Right cardiac atrium (tissue), 5 donors: ENCODE data around the gene BNIPL. TPM values are rescaled to one million over a fixed set of nuclear protein-coding genes. Genes with fewer than 3 reads are reported as not detected.
A peak's percentile ranks its signal among the peaks of the same experiment; 100 is the strongest.

ENCODE experiments used
- ATAC-seq, 2 donors: fragments of 200-7000 bp; cut with Tn5 transposase; one replicate each; pipeline versions ENCODE4 v1.8.0 to v1.9.1; 2020; ENCODE audit warnings: moderate library complexity in 2 of 2, mild to moderate bottlenecking in 1 of 2
- DNase-seq, 3 donors: peaks; one replicate each; pipeline ENCODE4 v3.0.0-alpha.2; 2020
- H3K27ac ChIP-seq: one replicate; pipeline ENCODE4 v1.5.1; 2013; ENCODE audit warnings: mild to moderate bottlenecking, low read length, control low read depth, moderate library complexity
- H3K27me3 ChIP-seq: one replicate; pipeline ENCODE4 v1.6.1; 2013; ENCODE audit not compliant: control insufficient read depth, insufficient read depth
- H3K4me1 ChIP-seq: one replicate; pipeline ENCODE4 v1.6.1; 2013; ENCODE audit warnings: low read length; ENCODE audit not compliant: control insufficient read depth, insufficient read depth
- H3K4me3 ChIP-seq: one replicate; pipeline ENCODE4 v1.5.1; 2013; ENCODE audit warnings: low read length, control low read depth
- H3K9me3 ChIP-seq: one replicate; pipeline ENCODE4 v1.6.1; 2013; ENCODE audit warnings: low read length; ENCODE audit not compliant: control insufficient read depth
- WGBS: extraction: QIAGEN DNeasy Blood & Tissue Kit; methylation state at CpG from one replicate; pipeline ENCODE4 v1.1.7; 2013; 5-methylcytosine and 5-hydroxymethylcytosine counted together
- intact Hi-C, 4 donors: fragments of 100-400 bp; cut with DNase I; formaldehyde crosslinking; loops; one replicate each; pipeline versions ENCODE4 v1.11.0 to v1.14.0; 2022 to 2023
- polyA plus RNA-seq: library from polyadenylated mRNA; stranded (reverse); fragments of 200-250 nt; gene quantifications from one replicate; pipeline ENCODE4 v1.2.3, GENCODE V29; 2013
- total RNA-seq, 4 donors: library from RNA; stranded (reverse); fragmentation: NEBNext Ultra II Directional; extraction: Animal tissue kit (Norgen Biotek cat#: 25700); gene quantifications; one replicate each; pipeline ENCODE4 v1.2.1, GENCODE V29; 2021
- donor health status: healthy with polysubstance abuse.
- donor health status: DM: no; HTN: yes; CAD: no.
- donor health status: DM: no; HTN: no; CAD: no.
- donor health status: DM: no; HTN: yes; CAD: no; lungs with severe emphysema.
- donor health status: DM: yes; HTN: yes; CAD: no.

Gene BNIPL
- total and polyA plus RNA-seq, 5 donors = 0.23 to 0.71 (median 0.41) TPM

- intact Hi-C loops = loop anchor here in 1 of 4 donors (10.0 kb wide), 1 partner anchor 53 kb away; the partner anchor contains the start of gene CDC42SE1
Observed at GRCh38 chr1:151001602-151002001, 34.8 kb upstream of the BNIPL start.

GRCh38 chr1:151002051-151002450 is 34.3 kb upstream of the BNIPL start:
- Histone ChIP-seq H3K4me1 (peaks cover 5% of the 10 kb centered on the region), H3K27me3 (no peaks in the 10 kb centered on the region), H3K9me3 (no peaks in the 10 kb centered on the region), H3K4me3 (no peak overlapping the region), H3K27ac (no peak overlapping the region)
- ATAC-seq = no peak
- intact Hi-C loops = loop anchor here in 1 of 4 donors (10.0 kb wide), 1 partner anchor 53 kb away; the partner anchor contains the start of gene CDC42SE1
- 69% methylated on average over 3 of the region's 3 CpGs for WGBS
- DNase-seq = no peak

More at GRCh38 chr1:151001602-151002001, 34.8 kb upstream of the BNIPL start:
- DNase-seq = no peak
- no peaks in the 10 kb centered on the region for H3K27me3 ChIP-seq
- no peak overlapping the region for H3K27ac ChIP-seq
- peaks cover 5% of the 10 kb centered on the region for H3K4me1 ChIP-seq
- 62% methylated on average over 4 of the region's 4 CpGs for WGBS
- H3K9me3 ChIP-seq = no peaks in the 10 kb centered on the region
- no peak for ATAC-seq
- no peak overlapping the region for H3K4me3 ChIP-seq

GRCh38 chr1:151002611-151003010 is 33.8 kb upstream of the BNIPL start:
- DNase-seq = no peak
- H3K9me3 ChIP-seq = no peaks in the 10 kb centered on the region
- intact Hi-C loops = loop anchor here in 1 of 4 donors (10.0 kb wide), 1 partner anchor 52 kb away; the partner anchor contains the start of gene CDC42SE1
- H3K27me3 ChIP-seq = no peaks in the 10 kb centered on the region
- 45% methylated on average over 2 of the region's 2 CpGs for WGBS
- no peak for ATAC-seq
- peaks cover 8% of the 10 kb centered on the region for H3K4me1 ChIP-seq
- no peak overlapping the region for H3K27ac ChIP-seq
- no peak overlapping the region for H3K4me3 ChIP-seq

GRCh38 chr1:151003180-151003579 is 33.2 kb upstream of the BNIPL start:
- no peaks in the 10 kb centered on the region for H3K9me3 ChIP-seq
- ATAC-seq (no peak), DNase-seq (no peak)
- H3K27me3 ChIP-seq = no peaks in the 10 kb centered on the region
- intact Hi-C loops = loop anchor here in 1 of 4 donors (10.0 kb wide), 1 partner anchor 52 kb away; the partner anchor contains the start of gene CDC42SE1
- no peak overlapping the region for H3K27ac ChIP-seq
- peaks cover 10% of the 10 kb centered on the region for H3K4me1 ChIP-seq
- H3K4me3 ChIP-seq = no peak overlapping the region

- H3K27me3 ChIP-seq = no peaks in the 10 kb centered on the region
- peak overlapping the region; percentile 87 for H3K4me3 ChIP-seq
- intact Hi-C loops = loop anchor here in 1 of 4 donors (10.0 kb wide), 1 partner anchor 49 kb away; the partner anchor contains the start of gene CDC42SE1
- ATAC-seq = no peak
- H3K4me1 ChIP-seq = peaks cover 10% of the 10 kb centered on the region
- H3K27ac ChIP-seq = peak overlapping the region; percentile 90
- H3K9me3 ChIP-seq = no peaks in the 10 kb centered on the region
- WGBS = 8% methylated on average over 4 of the region's 4 CpGs
- no peak for DNase-seq
Observed at GRCh38 chr1:151005729-151006319, 30.6 kb upstream of the BNIPL start.

- no peaks in the 10 kb centered on the region for H3K27me3 ChIP-seq
- DNase-seq (peak; percentile 62 to 83 (median 81)), ATAC-seq (peak; percentile 76 to 82)
- no peaks in the 10 kb centered on the region for H3K9me3 ChIP-seq
- peak within 1 kb of the TSS; percentile 90 for H3K27ac ChIP-seq
- H3K4me1 ChIP-seq = peaks cover 10% of the 10 kb centered on the region
- under 1% methylated on average over 18 of the region's 18 CpGs for WGBS
- peak within 1 kb of the TSS; percentile 87 for H3K4me3 ChIP-seq
- intact Hi-C loops = loop anchor here in 1 of 4 donors (10.0 kb wide), 1 partner anchor 48 kb away; the partner anchor contains the start of gene CDC42SE1
Observed at GRCh38 chr1:151006327-151007052, 29.9 kb upstream of the BNIPL start, which contains the start of gene MINDY1. MINDY1 (minus strand) TSS chr1:151006902; CDS start chr1:151002617, 4,285 bp downstream.

GRCh38 chr1:151007853-151008243 is 28.5 kb upstream of the BNIPL start:
- 6% methylated on average over 4 of the region's 4 CpGs for WGBS
- Histone ChIP-seq H3K4me1 (peaks cover 5% of the 10 kb centered on the region), H3K27me3 (no peaks in the 10 kb centered on the region), H3K27ac (peak overlapping the region; percentile 78), H3K4me3 (no peak overlapping the region), H3K9me3 (no peaks in the 10 kb centered on the region)
- ATAC-seq = no peak
- intact Hi-C loops = loop anchor here in 1 of 4 donors (10.0 kb wide), 1 partner anchor 47 kb away; the partner anchor contains the start of gene CDC42SE1
- DNase-seq = no peak

GRCh38 chr1:151008244-151009205 is 27.9 kb upstream of the BNIPL start, which contains the start of gene PRUNE1:
PRUNE1 (plus strand) TSS chr1:151008449; CDS start chr1:151008633, 184 bp downstream.
- under 1% methylated on average over 69 of the region's 69 CpGs for WGBS

GRCh38 chr1:151009206-151009587 is 27.2 kb upstream of the BNIPL start:
- 42% methylated on average over 3 of the region's 3 CpGs for WGBS
- H3K27ac ChIP-seq = peak overlapping the region; percentile 97
- H3K9me3 ChIP-seq = no peaks in the 10 kb centered on the region
- peaks cover 5% of the 10 kb centered on the region for H3K4me1 ChIP-seq
- DNase-seq = no peak
- H3K4me3 ChIP-seq = peak overlapping the region; percentile 87
- no peaks in the 10 kb centered on the region for H3K27me3 ChIP-seq
- intact Hi-C loops = loop anchor here in 1 of 4 donors (10.0 kb wide), 1 partner anchor 46 kb away; the partner anchor contains the start of gene CDC42SE1
- no peak for ATAC-seq

More at GRCh38 chr1:151008244-151009205, 27.9 kb upstream of the BNIPL start, which contains the start of gene PRUNE1:
- H3K9me3 ChIP-seq = no peaks in the 10 kb centered on the region
- intact Hi-C loops = loop anchor here in 1 of 4 donors (10.0 kb wide), 1 partner anchor 46 kb away; the partner anchor contains the start of gene CDC42SE1
- H3K27me3 ChIP-seq = no peaks in the 10 kb centered on the region
- peak within 1 kb of the TSS; percentile 97 for H3K27ac ChIP-seq
- DNase-seq = peak; percentile 98 to 99 (median 99)
- H3K4me3 ChIP-seq = peak within 1 kb of the TSS; percentile 87
- peaks cover 5% of the 10 kb centered on the region for H3K4me1 ChIP-seq
- peak; percentile 93 for ATAC-seq
